Measurements from ENCODE around the gene CSNK1G2. TPM values are rescaled to one million over a fixed set of nuclear protein-coding genes. Genes with fewer than 3 reads are reported as not detected.

CSNK1G2 gene
- total RNA-seq, 3 donors from 2014 or later, result 31.5 to 76.7 (median 68.2) TPM

- intact Hi-C loops (cut with DNase I; ENCODE audit: low total_unique reads), result no loop called here
- H3K4me1 ChIP-seq, result no peaks in the 10 kb centered on the region
Measured at GRCh38 chr19:1970806-1971502, 30.0 kb downstream of the CSNK1G2 start.

GRCh38 chr19:1974381-1975161 lies 33.6 kb downstream of the CSNK1G2 start:
- Histone ChIP-seq H3K27ac (no peak overlapping the region), H3K9me3 (no peaks in the 10 kb centered on the region), H3K36me3 (peaks cover 5% of the 10 kb centered on the region), H3K27me3 (no peaks in the 10 kb centered on the region), H3K4me1 (no peaks in the 10 kb centered on the region), H3K4me3 (no peak overlapping the region)
- intact Hi-C loops (cut with DNase I; ENCODE audit: low total_unique reads), result no loop called here
- TF ChIP-seq POLR2AphosphoS5 (IDR thresholded peaks at IDR 0.05) (no peak), POLR2A (IDR thresholded peaks at IDR 0.05) (no peak)
- TF ChIP-seq, protein P1, sequence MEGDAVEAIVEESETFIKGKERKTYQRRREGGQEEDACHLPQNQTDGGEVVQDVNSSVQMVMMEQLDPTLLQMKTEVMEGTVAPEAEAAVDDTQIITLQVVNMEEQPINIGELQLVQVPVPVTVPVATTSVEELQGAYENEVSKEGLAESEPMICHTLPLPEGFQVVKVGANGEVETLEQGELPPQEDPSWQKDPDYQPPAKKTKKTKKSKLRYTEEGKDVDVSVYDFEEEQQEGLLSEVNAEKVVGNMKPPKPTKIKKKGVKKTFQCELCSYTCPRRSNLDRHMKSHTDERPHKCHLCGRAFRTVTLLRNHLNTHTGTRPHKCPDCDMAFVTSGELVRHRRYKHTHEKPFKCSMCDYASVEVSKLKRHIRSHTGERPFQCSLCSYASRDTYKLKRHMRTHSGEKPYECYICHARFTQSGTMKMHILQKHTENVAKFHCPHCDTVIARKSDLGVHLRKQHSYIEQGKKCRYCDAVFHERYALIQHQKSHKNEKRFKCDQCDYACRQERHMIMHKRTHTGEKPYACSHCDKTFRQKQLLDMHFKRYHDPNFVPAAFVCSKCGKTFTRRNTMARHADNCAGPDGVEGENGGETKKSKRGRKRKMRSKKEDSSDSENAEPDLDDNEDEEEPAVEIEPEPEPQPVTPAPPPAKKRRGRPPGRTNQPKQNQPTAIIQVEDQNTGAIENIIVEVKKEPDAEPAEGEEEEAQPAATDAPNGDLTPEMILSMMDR (IDR thresholded peaks at IDR 0.05), result no peak
- DNase-seq (ENCODE audit: low spot score in 2 of 2), result no peak

More at GRCh38 chr19:1970806-1971502, 30.0 kb downstream of the CSNK1G2 start:
- Histone ChIP-seq H3K27ac (no peak overlapping the region), H3K36me3 (no peaks in the 10 kb centered on the region), H3K27me3 (no peaks in the 10 kb centered on the region), H3K9me3 (no peaks in the 10 kb centered on the region), H3K4me3 (no peak overlapping the region)
- no peak for TF ChIP-seq POLR2AphosphoS5 (IDR thresholded peaks at IDR 0.05)
- no peak for TF ChIP-seq POLR2A (IDR thresholded peaks at IDR 0.05)
- TF ChIP-seq, protein P1 (IDR thresholded peaks at IDR 0.05), result no peak
- no peak for DNase-seq (ENCODE audit: low spot score in 2 of 2)

- no peaks in the 10 kb centered on the region for H3K9me3 ChIP-seq
- no peak overlapping the region for H3K4me3 ChIP-seq
- no peak overlapping the region for H3K27ac ChIP-seq
- H3K27me3 ChIP-seq, result no peaks in the 10 kb centered on the region
- intact Hi-C loops (cut with DNase I; ENCODE audit: low total_unique reads), result no loop called here
- no peaks in the 10 kb centered on the region for H3K4me1 ChIP-seq
- peaks cover 5% of the 10 kb centered on the region for H3K36me3 ChIP-seq
- TF ChIP-seq POLR2A (IDR thresholded peaks at IDR 0.05) (no peak), POLR2AphosphoS5 (IDR thresholded peaks at IDR 0.05) (no peak)
- no peak for DNase-seq (ENCODE audit: low spot score in 2 of 2)
Measured at GRCh38 chr19:1975162-1975480, 34.1 kb downstream of the CSNK1G2 start.

DNA sequence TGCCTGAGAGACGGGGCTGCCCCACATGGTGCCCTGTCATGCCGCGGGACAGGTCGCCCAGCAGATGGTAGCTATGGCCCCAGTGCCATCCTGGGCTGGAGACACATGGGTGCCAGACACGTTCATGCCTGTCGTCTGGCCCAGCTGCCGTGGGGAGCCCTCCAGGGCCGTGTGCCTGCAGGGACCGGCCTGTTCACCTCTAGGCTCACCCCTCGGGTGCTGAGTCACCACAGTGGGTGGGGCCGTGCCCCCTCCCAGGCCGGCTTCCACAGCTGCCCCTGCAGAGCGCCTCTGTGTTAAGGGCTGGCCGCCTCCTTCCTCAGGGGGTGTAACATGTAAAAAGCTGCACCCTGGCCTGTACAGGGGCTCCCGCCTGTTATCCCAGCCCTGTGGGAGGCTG lies 36.1 kb downstream of the CSNK1G2 start:
- Histone ChIP-seq H3K27me3 (no peaks in the 10 kb centered on the region), H3K4me3 (no peak overlapping the region), H3K36me3 (peaks cover 5% of the 10 kb centered on the region), H3K9me3 (no peaks in the 10 kb centered on the region), H3K4me1 (no peaks in the 10 kb centered on the region), H3K27ac (no peak overlapping the region)
- intact Hi-C loops (cut with DNase I; ENCODE audit: low total_unique reads), result no loop called here
- no peak for DNase-seq (ENCODE audit: low spot score in 2 of 2)
- TF ChIP-seq POLR2AphosphoS5 (IDR thresholded peaks at IDR 0.05) (no peak), POLR2A (IDR thresholded peaks at IDR 0.05) (no peak)
- TF ChIP-seq, protein P1 (IDR thresholded peaks at IDR 0.05), result no peak

- peaks cover 5% of the 10 kb centered on the region for H3K36me3 ChIP-seq
- no peak overlapping the region for H3K4me3 ChIP-seq
- H3K9me3 ChIP-seq, result no peaks in the 10 kb centered on the region
- H3K27me3 ChIP-seq, result no peaks in the 10 kb centered on the region
- no peak overlapping the region for H3K27ac ChIP-seq
- TF ChIP-seq POLR2AphosphoS5 (IDR thresholded peaks at IDR 0.05) (no peak), POLR2A (IDR thresholded peaks at IDR 0.05) (no peak)
- TF ChIP-seq, protein P1 (IDR thresholded peaks at IDR 0.05), result no peak
- no peaks in the 10 kb centered on the region for H3K4me1 ChIP-seq
- intact Hi-C loops (cut with DNase I; ENCODE audit: low total_unique reads), result no loop called here
- DNase-seq (ENCODE audit: low spot score in 2 of 2), result no peak
Measured at GRCh38 chr19:1978346-1978894, 37.4 kb downstream of the CSNK1G2 start.
